Esophagus muscularis mucosa (tissue), 4 donors: ENCODE measurements around the gene PSME1. TPM values are rescaled to one million over a fixed set of nuclear protein-coding genes. Genes with fewer than 3 reads are reported as not detected.

ENCODE experiments used
- DNase-seq: peaks from one replicate; pipeline ENCODE4 v3.0.0-alpha.2; 2017; ENCODE audit errors: extremely low spot score
- H3K27ac ChIP-seq, 4 donors: fragments of 200-600 bp; sonication (generic); replicated peaks in 1 of 4; 1 replicate in 3 of 4; 2 replicates in 1 of 4; pipeline ENCODE4 v1.5.1; 2016 to 2019; ENCODE audit warnings: mild to moderate bottlenecking in 1 of 4
- H3K27me3 ChIP-seq, 4 donors: fragments of 200-600 bp; sonication (generic); one replicate each; pipeline versions ENCODE4 v1.5.1 to v1.6.0; 2016 to 2019
- H3K36me3 ChIP-seq, 4 donors: fragments of 200-600 bp; sonication (generic); one replicate each; pipeline ENCODE4 v1.5.1; 2016 to 2019
- H3K4me1 ChIP-seq, 4 donors: fragments of 200-600 bp; sonication (generic); one replicate each; pipeline ENCODE4 v1.5.1; 2016 to 2019
- H3K4me3 ChIP-seq, 4 donors: fragments of 200-600 bp; sonication (generic); 1 replicate in 2 of 4; 2 replicates in 2 of 4; pipeline ENCODE4 v1.5.1; 2016 to 2019; ENCODE audit warnings: mild to moderate bottlenecking in 4 of 4, moderate library complexity in 1 of 4
- H3K9me3 ChIP-seq, 4 donors: fragments of 200-600 bp; sonication (generic); 1 replicate in 3 of 4; 2 replicates in 1 of 4; pipeline ENCODE4 v1.5.1; 2016 to 2019
- EP300 ChIP-seq: sonication (generic); formaldehyde crosslinking; IDR thresholded peaks from one replicate; pipeline ENCODE4 v1.6.1; 2017; ENCODE audit warnings: antibody characterized with exemption
- POLR2A ChIP-seq: fragments of 450-650 bp; IDR thresholded peaks from one replicate; pipeline ENCODE4 v1.6.1; 2017; ENCODE audit warnings: antibody characterized with exemption, moderate library complexity, mild to moderate bottlenecking, low read depth
- POLR2AphosphoS5 ChIP-seq, 2 donors: sonication (generic); formaldehyde crosslinking; IDR thresholded peaks; one replicate each; pipeline ENCODE4 v1.6.1; 2017; ENCODE audit warnings: antibody characterized with exemption in 2 of 2
- WGBS: methylation state at CpG from one replicate; pipeline ENCODE4 v1.1.5; 2018; 5-methylcytosine and 5-hydroxymethylcytosine counted together
- intact Hi-C: fragments of 100-400 bp; cut with DNase I; formaldehyde crosslinking; loops from one replicate; pipeline ENCODE4 v1.15.1; 2023
- total RNA-seq, 4 donors: library from RNA; depleted of rRNA; stranded (reverse); fragments of >200 nt; gene quantifications; one replicate each; pipeline versions ENCODE4 v1.1.0 to v1.2.1, GENCODE V29; 2016
- TF ChIP-seq, protein P1 (sequence below), 3 experiments: fragments of 200-600 bp in 2 of 3; fragments of 450-650 bp in 1 of 3; sonication (generic) in 2 of 3; IDR thresholded peaks; one replicate each; pipeline ENCODE4 v1.5.1; 2017 to 2019; ENCODE audit warnings: antibody characterized with exemption in 3 of 3, mild to moderate bottlenecking in 2 of 3, moderate library complexity in 1 of 3

The PSME1 gene
- total RNA-seq, 4 donors from 2014 or later, result 129 to 158 (median 143) TPM

- H3K36me3 ChIP-seq, result peaks cover 0 to 8% (median 6%) of the 10 kb centered on the region in 4 donors
- no peak overlapping the region for H3K27ac ChIP-seq
- 89% methylated on average over 4 of the region's 4 CpGs for WGBS
- intact Hi-C loops, result loop anchor here (5.0 kb wide), 1 partner anchor 56 kb away; the partner anchor contains the start of gene IRF9
- TF ChIP-seq POLR2AphosphoS5 (IDR thresholded peaks at IDR 0.05), result no peak
- H3K9me3 ChIP-seq, result no peaks in the 10 kb centered on the region
- DNase-seq, result no peak
- peaks cover 5 to 13% (median 11%) of the 10 kb centered on the region in 4 donors for H3K4me1 ChIP-seq
- no peak overlapping the region for H3K4me3 ChIP-seq
- H3K27me3 ChIP-seq, result no peaks in the 10 kb centered on the region
Measured at GRCh38 chr14:24106672-24107271, 29.2 kb upstream of the PSME1 start.

DNA sequence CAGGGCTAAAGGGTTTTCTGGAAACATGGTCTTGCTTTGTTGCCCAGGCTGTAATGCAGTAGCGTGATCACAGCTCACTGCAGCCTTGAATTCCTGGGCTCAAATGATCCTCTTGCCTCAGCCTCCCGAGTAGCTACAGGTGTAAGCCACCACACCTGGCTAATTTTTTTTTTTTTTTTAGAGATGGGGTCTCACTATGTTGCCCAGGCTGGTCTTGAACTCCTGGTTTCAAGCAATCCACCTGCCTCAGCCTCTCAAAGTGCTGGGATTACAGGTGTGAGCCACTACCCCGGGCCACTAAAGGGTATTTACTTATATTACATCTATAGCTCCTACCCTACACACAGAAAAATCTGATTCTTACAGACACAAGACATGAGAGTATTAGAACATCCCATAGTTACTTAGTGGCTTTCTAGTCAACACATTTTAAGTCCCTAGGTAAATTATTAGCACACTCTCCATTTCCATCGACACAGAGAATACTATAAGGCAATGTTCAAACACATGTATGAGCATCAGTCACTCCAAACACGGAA, 27.6 kb upstream of the PSME1 start:
- H3K27ac ChIP-seq, result peak overlapping the region in 3 of 4 donors; percentile 13 to 42 (median 39)
- intact Hi-C loops, result loop anchor here (2.0 to 5.0 kb wide), 2 partner anchors 50 to 54 kb away; partner anchors contain the start of gene IRF9
- no peak overlapping the region for H3K4me3 ChIP-seq
- DNase-seq, result no peak
- H3K27me3 ChIP-seq, result no peaks in the 10 kb centered on the region
- H3K9me3 ChIP-seq, result no peaks in the 10 kb centered on the region
- WGBS, result 44% methylated on average over 5 of the region's 5 CpGs
- H3K4me1 ChIP-seq, result peaks cover 9 to 15% (median 13%) of the 10 kb centered on the region in 4 donors
- peaks cover 0 to 5% (median 4%) of the 10 kb centered on the region in 4 donors for H3K36me3 ChIP-seq
- TF ChIP-seq POLR2AphosphoS5 (IDR thresholded peaks at IDR 0.05), result no peak
- TF ChIP-seq, protein P1, sequence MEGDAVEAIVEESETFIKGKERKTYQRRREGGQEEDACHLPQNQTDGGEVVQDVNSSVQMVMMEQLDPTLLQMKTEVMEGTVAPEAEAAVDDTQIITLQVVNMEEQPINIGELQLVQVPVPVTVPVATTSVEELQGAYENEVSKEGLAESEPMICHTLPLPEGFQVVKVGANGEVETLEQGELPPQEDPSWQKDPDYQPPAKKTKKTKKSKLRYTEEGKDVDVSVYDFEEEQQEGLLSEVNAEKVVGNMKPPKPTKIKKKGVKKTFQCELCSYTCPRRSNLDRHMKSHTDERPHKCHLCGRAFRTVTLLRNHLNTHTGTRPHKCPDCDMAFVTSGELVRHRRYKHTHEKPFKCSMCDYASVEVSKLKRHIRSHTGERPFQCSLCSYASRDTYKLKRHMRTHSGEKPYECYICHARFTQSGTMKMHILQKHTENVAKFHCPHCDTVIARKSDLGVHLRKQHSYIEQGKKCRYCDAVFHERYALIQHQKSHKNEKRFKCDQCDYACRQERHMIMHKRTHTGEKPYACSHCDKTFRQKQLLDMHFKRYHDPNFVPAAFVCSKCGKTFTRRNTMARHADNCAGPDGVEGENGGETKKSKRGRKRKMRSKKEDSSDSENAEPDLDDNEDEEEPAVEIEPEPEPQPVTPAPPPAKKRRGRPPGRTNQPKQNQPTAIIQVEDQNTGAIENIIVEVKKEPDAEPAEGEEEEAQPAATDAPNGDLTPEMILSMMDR (IDR thresholded peaks at IDR 0.05), result no peak
- no peak for TF ChIP-seq POLR2A
- no peak for TF ChIP-seq EP300

- Histone ChIP-seq H3K9me3 (no peaks in the 10 kb centered on the region), H3K27me3 (no peaks in the 10 kb centered on the region), H3K36me3 (no peaks in the 10 kb centered on the region), H3K27ac (no peak overlapping the region), H3K4me3 (no peak overlapping the region), H3K4me1 (peaks cover 12 to 18% (median 15%) of the 10 kb centered on the region in 4 donors)
- TF ChIP-seq POLR2A, result no peak
- TF ChIP-seq, protein P1 (IDR thresholded peaks at IDR 0.05), result no peak
- no peak for TF ChIP-seq POLR2AphosphoS5 (IDR thresholded peaks at IDR 0.05)
- no peak for TF ChIP-seq EP300
- no peak for DNase-seq
- WGBS, result 80% methylated on average over 9 of the region's 9 CpGs
- intact Hi-C loops, result no loop called here
Measured at GRCh38 chr14:24110060-24110459, 25.9 kb upstream of the PSME1 start.

GRCh38 chr14:24110523-24110922, 25.5 kb upstream of the PSME1 start:
- H3K4me3 ChIP-seq, result no peak overlapping the region
- no peaks in the 10 kb centered on the region for H3K36me3 ChIP-seq
- intact Hi-C loops, result no loop called here
- WGBS, result 65% methylated on average over 1 of the region's 1 CpG
- no peak overlapping the region for H3K27ac ChIP-seq
- no peaks in the 10 kb centered on the region for H3K27me3 ChIP-seq
- DNase-seq, result no peak
- TF ChIP-seq POLR2AphosphoS5 (IDR thresholded peaks at IDR 0.05), result no peak
- TF ChIP-seq, protein P1 (IDR thresholded peaks at IDR 0.05), result no peak
- no peak for TF ChIP-seq POLR2A
- TF ChIP-seq EP300, result no peak
- H3K9me3 ChIP-seq, result no peaks in the 10 kb centered on the region
- H3K4me1 ChIP-seq, result peaks cover 14 to 20% (median 18%) of the 10 kb centered on the region in 4 donors

GRCh38 chr14:24113379-24113800, 22.6 kb upstream of the PSME1 start:
- intact Hi-C loops, result no loop called here
- Histone ChIP-seq H3K4me1 (peaks cover 28 to 31% (median 30%) of the 10 kb centered on the region in 4 donors), H3K27ac (peak overlapping the region; percentile 93 to 98 (median 97)), H3K27me3 (no peaks in the 10 kb centered on the region), H3K36me3 (peaks cover 6 to 18% (median 16%) of the 10 kb centered on the region in 4 donors), H3K4me3 (peak overlapping the region; percentile 63 to 96 (median 67)), H3K9me3 (no peaks in the 10 kb centered on the region)
- DNase-seq, result no peak
- no peak for TF ChIP-seq POLR2AphosphoS5 (IDR thresholded peaks at IDR 0.05)
- TF ChIP-seq, protein P1 (IDR thresholded peaks at IDR 0.05), result no peak
- no peak for TF ChIP-seq POLR2A
- TF ChIP-seq EP300, result no peak
- 20% methylated on average over 10 of the region's 15 CpGs for WGBS
